GM18868 (cell line): ENCODE results near the gene POTEH.
"Not testable (repeated sequence)": the region's sequence is repeated elsewhere in the genome, so short reads cannot be mapped to it uniquely, and the experiment has no call there.

Source experiments
- ATAC-seq: cut with Tn5 transposase; IDR thresholded peaks from one replicate; pipeline ENCODE4 v1.9.1; 2021; ENCODE audit warnings: mild to moderate bottlenecking, moderate library complexity; ENCODE audit not compliant: unreplicated experiment

POTEH gene

DNA sequence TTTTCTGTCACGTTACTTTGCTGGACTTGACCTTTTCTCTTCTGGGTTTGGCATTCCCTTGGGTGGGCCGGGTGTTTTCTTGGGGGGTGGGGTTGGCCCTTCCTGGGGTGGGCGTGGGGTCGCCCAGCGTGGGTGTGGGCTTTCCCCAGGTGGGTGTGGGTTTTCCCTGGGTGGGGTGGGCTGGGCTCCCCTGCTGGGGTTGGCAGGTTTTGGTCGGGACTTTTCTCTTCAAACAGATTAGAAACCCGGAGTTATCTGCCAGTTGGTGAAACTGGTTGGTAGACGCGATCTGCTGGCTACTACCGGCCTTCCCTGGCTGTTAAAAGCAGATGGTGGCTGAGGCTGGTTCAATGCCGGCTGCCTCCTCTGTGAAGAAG, at the start of gene POTEH:
Gene POTEH, plus strand, starts transcription at position 278 of the 377 bp plus-strand sequence. Its CDS starts 52 bp downstream, at position 330.
- not testable (repeated sequence) for ATAC-seq

DNA sequence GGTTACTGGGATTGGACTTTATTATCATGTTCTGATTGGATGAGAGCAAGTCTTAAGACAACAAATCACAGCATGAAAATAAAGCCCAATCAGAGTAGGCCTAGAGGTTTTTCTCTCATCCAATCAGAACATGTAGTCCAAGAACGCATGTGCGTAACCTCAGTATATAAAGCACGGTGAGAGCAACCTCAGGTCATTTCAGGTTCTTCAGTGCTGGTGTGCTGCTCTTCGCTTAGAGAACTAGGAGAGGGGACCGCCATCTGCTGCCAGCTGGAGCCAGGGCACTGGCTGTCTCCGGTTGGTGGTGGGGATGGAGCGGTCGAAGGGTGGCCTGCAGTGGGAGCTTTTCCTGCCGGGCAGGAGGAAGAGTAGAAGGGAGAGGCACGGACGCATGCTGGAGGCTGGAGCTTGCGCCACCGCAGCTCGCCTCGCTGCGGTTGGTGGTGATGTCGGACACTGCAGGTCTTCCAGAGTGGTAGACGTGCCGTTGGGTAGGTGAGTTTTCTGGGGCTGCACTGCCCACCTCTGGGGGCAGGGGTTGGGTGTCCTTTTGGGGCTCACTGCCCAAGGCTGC, 47.5 kb upstream of the POTEH start:
- not testable (repeated sequence) for ATAC-seq

DNA sequence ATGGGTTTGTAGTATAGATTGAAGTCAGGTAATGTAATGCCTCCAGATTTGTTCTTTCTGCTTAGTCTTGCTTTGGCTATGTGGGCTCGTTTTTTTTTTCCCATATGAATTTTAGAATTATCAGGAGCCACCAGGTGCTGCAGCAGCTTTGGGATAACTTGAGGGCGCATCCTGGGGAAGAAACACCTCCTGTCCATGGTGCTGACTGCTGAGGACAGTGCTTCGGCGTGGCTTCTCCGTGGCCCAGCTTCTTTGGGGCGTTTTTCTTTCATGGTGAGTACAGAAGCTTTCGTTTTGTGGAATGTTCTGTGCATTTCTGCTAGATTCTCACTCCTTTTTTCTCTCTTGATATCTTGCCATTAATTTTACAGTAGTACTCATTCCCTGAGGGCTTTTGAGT, 37.9 kb upstream of the POTEH start:
- ATAC-seq = not testable (repeated sequence)

DNA sequence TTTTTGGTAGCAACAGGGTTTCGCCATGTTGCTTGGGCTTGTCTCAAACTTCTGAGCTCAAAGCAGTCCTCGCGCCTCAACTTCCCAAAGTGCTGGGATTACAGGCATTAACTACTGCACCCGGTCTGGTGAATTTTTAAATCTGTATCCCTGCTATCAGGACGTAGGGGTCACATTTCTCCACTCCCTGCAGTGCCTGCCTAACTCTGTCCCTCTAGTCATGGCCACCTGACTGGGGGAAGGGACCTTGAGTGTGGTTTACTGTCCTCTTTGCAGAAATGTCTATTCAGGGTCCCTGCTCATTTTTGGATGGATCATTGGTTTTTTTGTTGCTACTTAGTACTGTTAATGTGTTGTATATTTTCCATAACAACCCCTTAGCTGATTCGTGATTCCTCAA, 37.1 kb upstream of the POTEH start:
- ATAC-seq = not testable (repeated sequence)

DNA sequence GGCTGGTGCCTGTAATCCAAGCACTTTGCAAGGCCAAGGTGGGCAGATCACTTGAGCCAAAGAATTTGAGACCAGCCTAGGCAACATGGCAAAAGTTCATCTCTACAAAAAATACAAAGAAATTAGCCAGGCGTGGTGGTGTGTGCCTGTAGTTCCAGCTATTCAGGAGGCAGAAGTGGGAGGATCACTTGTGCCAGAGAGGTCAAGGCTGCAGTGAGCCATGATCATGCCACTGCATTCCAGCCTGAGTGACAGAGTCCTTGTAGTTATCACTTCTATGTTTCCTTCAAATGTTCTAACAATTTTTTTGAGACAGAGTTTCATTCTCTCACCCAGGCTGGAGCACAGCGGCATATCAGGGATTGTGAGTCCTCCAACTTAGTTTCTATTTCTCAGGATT, 36.6 kb upstream of the POTEH start:
- not testable (repeated sequence) for ATAC-seq

DNA sequence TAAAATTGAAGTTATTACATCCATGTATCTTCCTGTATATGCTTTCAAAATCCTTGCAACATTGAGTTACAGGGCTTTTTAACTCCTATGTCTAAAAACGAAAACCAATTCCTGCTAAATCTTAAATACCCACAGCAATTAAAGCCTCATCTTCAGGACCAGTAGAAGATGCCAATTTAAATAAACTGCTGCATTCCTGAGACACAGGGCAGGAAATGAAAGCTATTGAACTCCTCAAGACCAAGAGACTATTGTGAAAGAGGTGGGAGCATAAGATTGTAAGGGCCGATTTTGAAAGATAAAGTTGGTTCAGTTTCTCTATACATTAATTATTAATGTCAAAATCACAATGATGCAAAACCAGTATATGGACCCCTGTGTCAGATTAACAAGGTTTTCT, 28.7 kb upstream of the POTEH start:
- not testable (repeated sequence) for ATAC-seq

DNA sequence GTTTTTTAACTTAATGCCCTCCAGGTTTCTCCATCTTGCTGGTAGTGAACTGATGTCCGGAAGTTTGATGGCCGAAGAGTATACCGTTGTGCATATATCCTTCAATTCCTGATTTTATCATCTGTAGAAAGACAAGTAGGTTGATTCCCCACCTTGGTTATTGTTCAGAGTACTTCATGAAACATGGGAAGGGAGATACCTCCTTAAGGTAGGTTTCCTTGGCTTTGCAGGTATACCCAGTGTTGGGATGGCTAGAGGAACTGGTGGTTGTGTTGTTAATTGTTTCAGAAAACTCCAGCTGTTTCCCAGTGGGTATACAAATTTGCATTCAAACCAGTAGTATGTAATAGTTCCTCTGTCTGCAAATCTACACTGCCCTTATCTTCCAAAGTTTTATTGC, 25.1 kb upstream of the POTEH start:
- not testable (repeated sequence) for ATAC-seq

DNA sequence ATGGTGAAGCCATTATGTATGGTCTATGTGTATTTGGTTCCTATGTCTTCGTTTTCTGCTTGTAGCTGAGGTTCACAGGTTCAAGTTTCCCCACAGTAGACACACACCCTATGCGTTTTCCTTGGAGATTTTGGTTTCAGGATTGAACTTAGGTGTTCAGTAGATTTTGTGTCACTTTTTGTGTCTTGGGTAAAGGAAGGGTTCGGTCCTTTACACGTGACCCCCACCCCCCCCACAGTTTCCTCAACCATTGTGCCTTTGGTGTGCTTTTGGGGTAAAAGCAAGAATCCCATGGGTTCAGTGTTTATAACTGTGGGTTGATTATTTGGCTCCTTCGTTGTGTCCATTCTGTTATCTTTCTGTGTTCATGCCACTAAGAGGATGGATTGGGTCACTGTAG, 24.3 kb upstream of the POTEH start:
- ATAC-seq = not testable (repeated sequence)

DNA sequence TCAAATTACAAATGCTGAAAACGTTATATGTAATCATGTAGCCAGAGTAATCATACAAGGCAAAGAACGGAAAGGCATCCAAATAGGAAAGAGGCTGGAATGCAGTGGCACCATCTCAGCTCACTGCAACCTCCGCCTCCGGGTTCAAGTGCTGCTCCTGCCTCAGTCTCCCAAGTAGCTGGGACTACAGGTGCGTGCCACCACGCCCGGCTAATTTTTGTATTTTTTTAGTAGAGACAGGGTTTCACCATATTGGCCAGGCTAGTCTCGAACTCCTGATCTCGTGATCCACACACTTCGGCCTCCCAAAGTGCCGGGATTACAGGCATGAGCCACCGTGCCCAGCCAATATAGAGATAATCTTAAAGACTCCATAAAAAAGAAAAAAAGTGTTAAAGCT, 20.4 kb upstream of the POTEH start:
- not testable (repeated sequence) for ATAC-seq

DNA sequence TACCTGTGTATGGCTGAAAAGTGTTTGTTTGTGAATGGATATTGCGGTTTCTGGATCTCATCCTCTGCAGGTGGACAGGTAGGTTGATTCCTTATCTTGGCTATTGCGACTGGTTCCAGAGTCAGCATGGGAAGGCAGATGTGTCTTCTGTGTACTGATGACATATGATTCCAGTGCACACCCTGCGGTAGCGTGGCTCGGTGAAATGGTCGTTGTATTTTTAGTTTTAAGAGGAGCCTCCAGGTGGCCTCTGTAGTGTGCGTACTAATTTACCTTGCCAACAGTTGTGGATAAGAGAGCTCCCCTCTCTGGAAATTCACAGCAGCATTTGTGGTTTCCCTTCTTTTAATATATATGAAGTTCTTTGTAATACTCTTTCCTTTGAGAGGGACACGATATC, 10.1 kb upstream of the POTEH start:
- not testable (repeated sequence) for ATAC-seq

DNA sequence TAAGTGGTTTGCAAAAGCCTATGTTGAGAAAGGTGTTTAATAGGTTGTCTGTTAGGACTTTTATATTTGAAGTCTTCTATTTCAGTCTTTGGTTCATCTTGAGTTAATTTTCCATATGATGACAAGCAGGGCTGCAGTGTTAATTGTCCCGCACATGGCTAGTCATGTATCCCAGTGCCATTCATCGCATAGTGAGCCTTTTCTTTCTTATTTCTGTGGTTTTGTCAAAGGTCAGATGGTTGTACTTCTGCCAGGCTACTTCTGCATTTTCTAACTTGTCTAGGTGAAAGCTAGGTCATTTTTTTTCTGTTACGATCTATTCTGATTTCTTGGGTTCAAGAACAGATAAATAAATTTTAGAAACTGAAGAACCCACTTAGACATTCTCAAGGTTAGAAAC, 5.7 kb upstream of the POTEH start:
- ATAC-seq = peak; percentile 29

DNA sequence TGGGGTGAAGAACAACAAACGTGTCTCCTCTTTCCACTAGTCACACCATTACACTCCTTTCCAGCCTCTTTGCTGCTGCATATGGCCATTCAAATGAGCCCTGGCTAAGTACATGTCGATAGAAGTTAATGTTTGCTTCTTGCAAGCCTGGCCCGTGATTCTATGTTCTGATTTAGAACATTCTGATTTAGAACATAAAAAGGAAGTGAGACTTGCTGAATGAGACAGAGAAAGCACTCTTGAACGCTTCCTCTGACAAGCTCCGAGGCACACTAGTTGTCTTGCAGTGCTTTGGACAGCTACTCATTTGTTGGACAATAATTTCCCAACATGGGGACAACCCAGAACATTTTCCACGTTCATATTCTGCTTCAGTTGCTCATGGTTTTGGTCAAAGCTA, 5.1 kb upstream of the POTEH start:
- peak; percentile 84 for ATAC-seq

DNA sequence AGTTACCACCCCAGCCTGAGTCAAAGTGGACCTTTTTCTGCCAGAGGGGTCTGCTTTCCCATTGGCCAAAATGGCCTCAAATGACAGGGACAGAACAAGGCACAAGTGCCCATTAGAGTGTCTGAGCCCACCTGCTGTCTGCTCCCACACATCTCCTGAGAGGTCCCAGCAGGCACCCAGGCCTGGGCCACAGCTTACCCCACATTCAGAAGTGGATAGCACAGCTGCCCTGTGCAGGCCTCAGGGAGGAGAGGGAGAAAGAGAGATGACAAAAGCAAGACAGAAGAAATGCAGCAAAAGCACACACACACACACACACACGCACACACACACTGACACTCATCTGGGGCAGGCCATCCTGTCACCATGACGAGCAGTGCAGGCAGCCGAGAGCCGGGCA, 4.2 kb upstream of the POTEH start:
- ATAC-seq = not testable (repeated sequence)

DNA sequence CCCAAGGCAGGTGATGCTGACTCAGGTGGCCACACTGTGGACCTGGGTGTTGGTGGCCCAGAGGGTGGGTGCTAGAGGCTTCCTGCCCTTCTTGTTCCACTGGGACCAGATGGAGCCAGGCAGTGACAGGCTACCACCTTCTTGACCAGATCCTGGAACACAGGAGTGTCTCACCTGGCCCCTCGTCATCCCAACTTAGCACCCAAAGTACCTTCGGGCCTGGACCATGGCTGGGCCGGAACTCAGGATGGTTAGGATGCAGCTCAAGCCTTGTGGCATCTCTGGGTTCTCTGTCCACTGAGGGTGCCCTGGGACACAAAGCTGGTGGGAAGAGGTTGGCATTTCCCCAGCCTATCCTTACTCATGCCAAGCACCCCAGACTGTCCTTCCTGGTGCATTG, 2.7 kb upstream of the POTEH start:
- ATAC-seq = not testable (repeated sequence)

DNA sequence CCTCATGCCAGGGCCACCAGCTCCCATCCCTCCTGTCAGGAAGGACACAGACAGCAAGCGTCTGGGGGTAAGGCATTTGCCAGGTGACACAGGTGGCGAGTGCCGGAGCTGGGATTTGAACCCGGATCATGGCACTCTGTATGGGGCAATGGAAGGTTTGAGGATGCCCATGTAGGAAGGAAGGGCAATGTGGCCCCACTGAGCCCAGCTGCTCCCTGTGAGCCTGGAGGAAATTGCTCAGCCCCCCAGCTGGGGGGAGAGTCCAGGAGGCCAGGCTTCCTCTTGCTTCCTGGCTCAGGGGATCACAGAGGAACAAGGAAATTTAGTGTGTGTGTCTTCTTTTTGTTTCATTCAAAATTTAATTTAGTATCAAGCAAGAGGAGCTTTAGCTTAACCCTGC, 2.1 kb upstream of the POTEH start:
- ATAC-seq = not testable (repeated sequence)

DNA sequence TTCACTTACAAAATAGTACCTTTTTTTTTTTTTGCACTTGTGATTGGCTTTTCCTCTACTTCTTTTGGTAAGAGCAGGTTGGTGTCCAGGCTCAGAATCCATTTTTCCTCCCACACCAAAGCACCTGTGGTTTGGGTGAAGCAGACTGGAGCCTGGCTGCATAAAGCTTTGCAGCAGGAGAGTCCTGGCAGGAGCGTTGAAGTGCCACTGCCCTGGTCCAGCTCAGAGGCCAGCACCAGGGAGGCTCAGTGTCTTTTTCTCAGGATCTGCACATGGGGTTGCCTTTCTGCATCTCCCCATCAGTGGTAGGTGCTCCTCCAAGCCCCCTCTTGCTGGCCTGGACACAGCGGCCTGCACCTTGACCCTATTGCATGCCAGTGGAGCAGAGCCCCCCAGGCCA, 1.7 kb upstream of the POTEH start:
- ATAC-seq = not testable (repeated sequence)

DNA sequence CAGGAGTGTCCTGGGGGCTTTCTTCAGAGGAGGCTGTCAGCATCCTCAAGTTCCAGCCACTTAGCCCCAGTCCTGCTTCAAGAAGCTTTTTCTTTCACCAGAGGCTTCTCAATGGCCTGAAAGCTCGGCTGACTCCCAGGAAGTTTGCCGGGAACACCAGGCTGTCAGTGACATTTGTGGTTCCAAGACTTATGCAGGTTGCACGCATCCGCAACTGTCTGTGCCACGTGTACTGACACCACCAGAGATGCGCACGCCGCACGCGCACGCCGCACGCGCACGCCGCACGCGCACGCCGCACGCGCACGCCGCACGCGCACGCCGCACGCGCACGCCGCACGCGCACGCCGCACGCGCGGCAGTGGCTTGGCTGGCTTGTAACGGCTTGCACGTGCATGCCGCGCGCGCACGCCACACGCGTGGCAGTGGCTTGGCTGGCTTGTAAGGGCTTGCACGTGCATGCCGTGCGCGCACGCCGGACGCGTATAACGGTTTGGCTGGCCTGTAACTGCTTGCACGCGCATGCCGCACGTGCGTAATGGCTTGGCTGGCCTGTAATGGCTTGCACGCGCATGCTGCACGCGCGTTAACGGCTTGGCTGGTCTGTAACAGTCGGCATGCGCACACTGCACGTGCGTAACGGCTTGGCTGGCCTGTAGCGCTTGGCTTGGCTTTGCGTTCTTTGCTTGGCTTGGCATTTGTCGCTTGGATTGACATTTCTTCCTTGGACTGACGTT, 646 bp upstream of the POTEH start:
- ATAC-seq = not testable (repeated sequence)

DNA sequence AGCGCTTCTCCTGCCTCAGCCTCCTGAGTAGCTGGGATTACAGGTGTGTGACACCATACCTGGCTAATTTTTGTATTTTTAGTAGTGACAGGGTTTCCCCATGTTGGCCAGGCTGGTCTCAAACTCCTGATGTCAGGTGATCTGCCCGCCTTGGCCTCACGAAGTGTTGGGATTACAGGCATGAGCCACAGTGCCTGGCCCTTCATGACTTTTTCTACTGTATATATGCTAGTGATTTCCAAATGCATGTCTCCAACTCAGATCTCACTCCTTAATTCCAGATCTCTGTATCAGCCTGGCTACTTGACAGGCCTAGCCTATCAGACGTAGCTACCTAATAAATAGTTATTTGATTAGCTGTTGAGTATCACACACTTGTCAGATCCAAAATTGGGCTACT, 23.8 kb downstream of the POTEH start:
- not testable (repeated sequence) for ATAC-seq

DNA sequence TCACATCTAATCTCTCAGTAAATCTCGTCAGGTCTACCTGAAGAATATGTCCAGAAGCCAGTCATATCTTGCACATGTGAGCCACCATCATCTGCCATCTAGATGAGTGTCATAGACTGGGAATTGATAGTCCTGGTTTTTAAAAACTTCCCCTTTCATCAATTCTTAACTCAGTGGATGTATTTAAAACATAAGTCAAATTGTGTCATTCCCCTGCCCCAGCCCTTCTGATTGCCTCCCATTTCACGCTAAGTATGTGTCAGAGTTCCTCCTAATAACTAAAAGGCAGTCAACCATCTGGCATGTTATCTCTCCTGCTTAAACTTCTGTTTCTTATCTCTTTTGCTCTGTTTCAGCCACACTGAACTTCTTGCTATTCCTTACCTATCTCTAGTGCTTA, 24.3 kb downstream of the POTEH start:
- not testable (repeated sequence) for ATAC-seq

DNA sequence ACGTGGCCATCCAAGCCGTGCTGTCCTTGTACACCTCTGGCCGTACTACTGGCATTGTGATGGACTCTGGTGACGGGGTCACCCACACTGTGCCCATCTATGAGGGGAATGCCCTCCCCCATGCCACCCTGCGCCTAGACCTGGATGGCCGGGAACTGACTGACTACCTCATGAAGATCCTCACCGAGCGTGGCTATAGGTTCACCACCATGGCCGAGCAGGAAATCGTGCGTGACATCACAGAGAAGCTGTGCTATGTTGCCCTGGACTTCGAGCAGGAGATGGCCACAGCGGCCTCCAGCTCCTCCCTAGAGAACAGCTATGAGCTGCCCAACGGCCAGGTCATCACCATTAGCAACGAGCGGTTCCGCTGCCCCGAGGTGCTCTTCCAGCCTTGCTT, 32.1 kb downstream of the POTEH start:
- not testable (repeated sequence) for ATAC-seq

DNA sequence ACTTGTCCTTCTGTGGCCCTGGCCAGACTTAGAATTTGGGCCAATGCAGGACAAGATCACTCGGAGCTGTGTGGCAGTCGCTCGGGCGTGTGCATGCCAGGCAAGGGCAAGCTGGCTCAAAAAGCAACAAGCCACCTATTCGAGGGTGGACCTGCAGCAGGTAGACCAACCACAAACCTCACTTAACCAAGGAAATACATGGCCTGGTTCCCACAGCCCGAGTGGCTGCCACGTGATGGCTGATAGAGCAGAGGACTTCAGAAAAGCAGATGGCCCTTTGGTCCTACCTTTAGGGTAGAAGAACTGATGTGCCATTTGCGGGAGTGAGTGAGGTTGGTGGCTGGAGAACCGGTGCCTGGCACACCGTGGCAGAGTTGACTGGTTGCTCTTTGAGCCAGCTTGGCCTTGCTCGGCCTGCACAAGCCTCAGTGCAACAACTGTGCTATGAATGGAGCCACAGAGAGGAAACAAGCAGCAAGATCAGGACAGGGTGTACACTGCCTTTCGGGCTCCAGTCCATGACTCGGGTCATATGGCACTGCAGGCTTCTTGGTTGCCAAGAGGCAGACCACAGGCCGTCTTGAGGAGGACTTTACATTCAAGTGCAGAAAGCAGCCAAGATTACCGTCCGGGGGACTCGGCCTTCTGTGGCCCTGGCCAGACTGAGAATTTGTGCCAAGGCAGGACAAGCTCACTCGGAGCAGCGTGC, 39.5 kb downstream of the POTEH start:
- not testable (repeated sequence) for ATAC-seq

DNA sequence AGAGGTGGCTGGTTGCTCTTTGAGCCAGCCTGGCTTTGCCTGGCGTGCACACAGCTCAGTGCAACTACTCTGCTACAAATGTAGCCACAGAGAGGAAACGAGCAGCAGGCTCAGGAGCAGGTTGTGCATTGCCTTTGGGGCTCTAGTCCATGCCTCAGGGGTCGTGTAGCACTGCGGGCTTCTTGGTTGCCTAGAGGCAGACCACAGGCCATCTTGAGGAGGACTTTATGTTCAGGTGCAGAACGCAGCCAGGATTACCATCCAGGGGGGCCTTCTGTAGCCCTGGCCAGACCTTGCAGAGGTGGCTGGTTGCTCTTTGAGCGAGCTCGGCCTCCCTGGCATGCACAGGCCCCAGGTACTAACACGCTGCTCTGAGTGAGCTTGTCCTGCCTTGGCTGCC, 41.2 kb downstream of the POTEH start:
- ATAC-seq = not testable (repeated sequence)
